ENCODE measurements around the gene DENND2D. TPM values are rescaled to one million over a fixed set of nuclear protein-coding genes. Genes with fewer than 3 reads are reported as not detected.

The DENND2D gene
- polyA plus RNA-seq, 1 donor (not counting 4 experiments of a cell fraction or from before 2014, with no cell fraction given), result 7.8 TPM

DNA sequence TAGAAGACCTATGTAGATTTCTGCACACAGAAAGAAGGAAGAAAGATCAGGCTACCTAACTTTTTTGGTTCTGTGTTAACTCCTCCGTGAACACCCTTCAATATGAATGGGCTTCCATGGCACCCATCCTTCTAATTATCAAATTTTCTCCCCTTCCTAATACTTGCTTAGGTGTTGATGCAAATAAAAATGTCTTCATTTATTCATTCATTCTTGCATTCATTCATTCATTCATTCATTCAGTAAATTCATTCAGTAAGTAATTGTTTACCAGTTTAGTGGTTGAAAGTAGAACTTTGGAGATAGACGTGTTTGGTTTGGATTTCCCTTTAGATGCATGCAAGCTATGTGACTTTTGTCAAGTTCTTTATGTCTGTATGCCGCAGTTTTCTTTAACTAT lies 31.7 kb upstream of the DENND2D start:
- no peak for FAIRE-seq
- Histone ChIP-seq H3K9me3 (ENCODE audit: control insufficient read depth, low read depth, low read length) (no peaks in the 10 kb centered on the region), H3K27ac (ENCODE audit: control insufficient read depth, insufficient read depth, low read length) (no peak overlapping the region), H3K36me3 (ENCODE audit: control insufficient read depth in 2 of 2, extremely low read depth in 1 of 2, insufficient read depth in 2 of 2, low read length in 2 of 2) (no peaks in the 10 kb centered on the region), H3K9ac (ENCODE audit: control insufficient read depth, extremely low read depth, insufficient read depth, low read length) (no peak overlapping the region), H2AFZ (ENCODE audit: control insufficient read depth, low read length) (no peak overlapping the region), H3K4me1 (ENCODE audit: control insufficient read depth, extremely low read depth, insufficient read depth, low read length) (peaks cover 35% of the 10 kb centered on the region), H4K20me1 (ENCODE audit: control insufficient read depth, extremely low read depth, insufficient read depth, low read length) (no peaks in the 10 kb centered on the region), H3K27me3 (ENCODE audit: control insufficient read depth, extremely low read depth, insufficient read depth, low read length) (no peaks in the 10 kb centered on the region), H3K4me3 (ENCODE audit: control insufficient read depth in 2 of 3, extremely low read depth in 1 of 3, insufficient read depth in 2 of 3, low read depth in 1 of 3, low read length in 3 of 3) (no peak overlapping the region), H3K4me2 (ENCODE audit: control insufficient read depth, extremely low read depth, insufficient read depth, low read depth, low read length) (no peak overlapping the region), H3K79me2 (ENCODE audit: control insufficient read depth, insufficient read depth, low read length) (no peaks in the 10 kb centered on the region), H3K9me1 (ENCODE audit: control insufficient read depth, extremely low read depth, insufficient read depth, low read length) (no peaks in the 10 kb centered on the region)
- TF ChIP-seq, protein P1, sequence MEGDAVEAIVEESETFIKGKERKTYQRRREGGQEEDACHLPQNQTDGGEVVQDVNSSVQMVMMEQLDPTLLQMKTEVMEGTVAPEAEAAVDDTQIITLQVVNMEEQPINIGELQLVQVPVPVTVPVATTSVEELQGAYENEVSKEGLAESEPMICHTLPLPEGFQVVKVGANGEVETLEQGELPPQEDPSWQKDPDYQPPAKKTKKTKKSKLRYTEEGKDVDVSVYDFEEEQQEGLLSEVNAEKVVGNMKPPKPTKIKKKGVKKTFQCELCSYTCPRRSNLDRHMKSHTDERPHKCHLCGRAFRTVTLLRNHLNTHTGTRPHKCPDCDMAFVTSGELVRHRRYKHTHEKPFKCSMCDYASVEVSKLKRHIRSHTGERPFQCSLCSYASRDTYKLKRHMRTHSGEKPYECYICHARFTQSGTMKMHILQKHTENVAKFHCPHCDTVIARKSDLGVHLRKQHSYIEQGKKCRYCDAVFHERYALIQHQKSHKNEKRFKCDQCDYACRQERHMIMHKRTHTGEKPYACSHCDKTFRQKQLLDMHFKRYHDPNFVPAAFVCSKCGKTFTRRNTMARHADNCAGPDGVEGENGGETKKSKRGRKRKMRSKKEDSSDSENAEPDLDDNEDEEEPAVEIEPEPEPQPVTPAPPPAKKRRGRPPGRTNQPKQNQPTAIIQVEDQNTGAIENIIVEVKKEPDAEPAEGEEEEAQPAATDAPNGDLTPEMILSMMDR (optimal IDR thresholded peaks at IDR 0.05 in 1 of 3, IDR thresholded peaks at IDR 0.05 in 1 of 3, conservative IDR thresholded peaks at IDR 0.05 in 1 of 3; ENCODE audit: extremely low read depth in 1 of 3, insufficient read depth in 2 of 3, low read length in 3 of 3), result no peak
- no peak for TF ChIP-seq EZH2 (IDR thresholded peaks at IDR 0.05; ENCODE audit: low read length)
- dilution Hi-C loops (cut with MboI; ENCODE audit: extremely low pct_ligation_motif_present, low sequenced_read_pairs), result no loop called here
- no peak for DNase-seq (ENCODE audit: low read depth, low spot score)

DNA sequence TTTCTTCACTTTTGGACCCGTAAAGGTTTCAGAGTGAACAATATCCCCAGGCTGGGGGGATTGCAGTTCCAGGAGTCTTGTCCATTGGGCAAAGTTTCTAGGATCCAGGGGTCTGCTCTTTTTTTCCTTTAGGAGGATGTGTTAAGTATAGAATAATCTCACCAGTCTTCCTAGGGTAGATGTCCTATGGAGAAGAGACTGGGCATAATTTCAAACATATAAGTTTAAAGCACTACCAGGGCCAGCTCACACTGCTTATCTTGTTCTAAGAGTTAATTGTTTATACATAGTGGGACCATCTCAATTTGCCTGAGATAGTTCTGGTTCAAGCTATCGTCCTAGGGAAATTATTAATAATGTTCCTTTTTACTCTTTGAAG lies 28.3 kb upstream of the DENND2D start:
- Histone ChIP-seq H3K9me3 (ENCODE audit: control insufficient read depth, low read depth, low read length) (no peaks in the 10 kb centered on the region), H2AFZ (ENCODE audit: control insufficient read depth, low read length) (no peak overlapping the region), H3K79me2 (ENCODE audit: control insufficient read depth, insufficient read depth, low read length) (no peaks in the 10 kb centered on the region), H3K27me3 (ENCODE audit: control insufficient read depth, extremely low read depth, insufficient read depth, low read length) (no peaks in the 10 kb centered on the region), H3K9me1 (ENCODE audit: control insufficient read depth, extremely low read depth, insufficient read depth, low read length) (no peaks in the 10 kb centered on the region), H3K4me2 (ENCODE audit: control insufficient read depth, extremely low read depth, insufficient read depth, low read depth, low read length) (peak overlapping the region; percentile 3), H3K9ac (ENCODE audit: control insufficient read depth, extremely low read depth, insufficient read depth, low read length) (no peak overlapping the region), H3K4me3 (ENCODE audit: control insufficient read depth in 2 of 3, extremely low read depth in 1 of 3, insufficient read depth in 2 of 3, low read depth in 1 of 3, low read length in 3 of 3) (no peak overlapping the region), H4K20me1 (ENCODE audit: control insufficient read depth, extremely low read depth, insufficient read depth, low read length) (no peaks in the 10 kb centered on the region), H3K36me3 (ENCODE audit: control insufficient read depth in 2 of 2, extremely low read depth in 1 of 2, insufficient read depth in 2 of 2, low read length in 2 of 2) (no peaks in the 10 kb centered on the region), H3K4me1 (ENCODE audit: control insufficient read depth, extremely low read depth, insufficient read depth, low read length) (peaks cover 11% of the 10 kb centered on the region), H3K27ac (ENCODE audit: control insufficient read depth, insufficient read depth, low read length) (no peak overlapping the region)
- TF ChIP-seq, protein P1 (optimal IDR thresholded peaks at IDR 0.05 in 1 of 3, IDR thresholded peaks at IDR 0.05 in 1 of 3, conservative IDR thresholded peaks at IDR 0.05 in 1 of 3; ENCODE audit: extremely low read depth in 1 of 3, insufficient read depth in 2 of 3, low read length in 3 of 3), result no peak
- no peak for TF ChIP-seq EZH2 (IDR thresholded peaks at IDR 0.05; ENCODE audit: low read length)
- dilution Hi-C loops (cut with MboI; ENCODE audit: extremely low pct_ligation_motif_present, low sequenced_read_pairs), result no loop called here
- FAIRE-seq (no peak), DNase-seq (ENCODE audit: low read depth, low spot score) (no peak)
